ENCODE data around the gene CCDC187. TPM values are rescaled to one million over a fixed set of nuclear protein-coding genes. Genes with fewer than 3 reads are reported as not detected.
"Not testable (repeated sequence)": the region's sequence is repeated elsewhere in the genome, so short reads cannot be mapped to it uniquely, and the experiment has no call there.

The CCDC187 gene
- 0.41 TPM in 1 of 2 replicates, not detected in the other for total RNA-seq (2014; rRNA removed; shearing (Covaris generic); ENCODE audit: low replicate concordance)

- in situ Hi-C loops (cut with HindIII; ENCODE audit: low pct_unique_long_range_greater_than_20kb, low sequenced_read_pairs): no loop called here
- DNase-seq (ENCODE audit: low read depth): no peak
These were observed at the start of gene CCDC187 for GRCh38 chr9:136303825-136304416. CCDC187 (minus strand) TSS chr9:136304094; CDS start chr9:136303830, 264 bp downstream.

GRCh38 chr9:136353088-136353487, 49.2 kb upstream of the CCDC187 start:
- in situ Hi-C loops (cut with HindIII; ENCODE audit: low pct_unique_long_range_greater_than_20kb, low sequenced_read_pairs): no loop called here
- DNase-seq (ENCODE audit: low read depth): no peak

- in situ Hi-C loops (cut with HindIII; ENCODE audit: low pct_unique_long_range_greater_than_20kb, low sequenced_read_pairs): no loop called here
- no peak for DNase-seq (ENCODE audit: low read depth)
These were observed 48.8 kb upstream of the CCDC187 start for GRCh38 chr9:136352682-136353081.

GRCh38 chr9:136351868-136352267, 48.0 kb upstream of the CCDC187 start:
- in situ Hi-C loops (cut with HindIII; ENCODE audit: low pct_unique_long_range_greater_than_20kb, low sequenced_read_pairs): not testable (repeated sequence)

GRCh38 chr9:136351252-136351800, 47.4 kb upstream of the CCDC187 start:
- in situ Hi-C loops (cut with HindIII; ENCODE audit: low pct_unique_long_range_greater_than_20kb, low sequenced_read_pairs): no loop called here

More at GRCh38 chr9:136351868-136352267, 48.0 kb upstream of the CCDC187 start:
- not testable (repeated sequence) for DNase-seq (ENCODE audit: low read depth)

GRCh38 chr9:136349546-136349945, 45.7 kb upstream of the CCDC187 start:
- DNase-seq (ENCODE audit: low read depth): no peak
- in situ Hi-C loops (cut with HindIII; ENCODE audit: low pct_unique_long_range_greater_than_20kb, low sequenced_read_pairs): no loop called here

More at GRCh38 chr9:136351252-136351800, 47.4 kb upstream of the CCDC187 start:
- DNase-seq (ENCODE audit: low read depth): no peak

GRCh38 chr9:136348691-136349090, 44.8 kb upstream of the CCDC187 start:
- DNase-seq (ENCODE audit: low read depth): no peak

GRCh38 chr9:136347472-136348256, 43.8 kb upstream of the CCDC187 start:
- DNase-seq (ENCODE audit: low read depth): no peak
- in situ Hi-C loops (cut with HindIII; ENCODE audit: low pct_unique_long_range_greater_than_20kb, low sequenced_read_pairs): no loop called here

More at GRCh38 chr9:136348691-136349090, 44.8 kb upstream of the CCDC187 start:
- in situ Hi-C loops (cut with HindIII; ENCODE audit: low pct_unique_long_range_greater_than_20kb, low sequenced_read_pairs): no loop called here

- in situ Hi-C loops (cut with HindIII; ENCODE audit: low pct_unique_long_range_greater_than_20kb, low sequenced_read_pairs): no loop called here
- no peak for DNase-seq (ENCODE audit: low read depth)
These were observed 43.1 kb upstream of the CCDC187 start for GRCh38 chr9:136346927-136347465.

GRCh38 chr9:136346157-136346481, 42.2 kb upstream of the CCDC187 start:
- in situ Hi-C loops (cut with HindIII; ENCODE audit: low pct_unique_long_range_greater_than_20kb, low sequenced_read_pairs): no loop called here
- DNase-seq (ENCODE audit: low read depth): no peak

- in situ Hi-C loops (cut with HindIII; ENCODE audit: low pct_unique_long_range_greater_than_20kb, low sequenced_read_pairs): no loop called here
- DNase-seq (ENCODE audit: low read depth): peak; percentile 25
These were observed 41.6 kb upstream of the CCDC187 start for GRCh38 chr9:136345281-136346156.

GRCh38 chr9:136344544-136345280, 40.8 kb upstream of the CCDC187 start:
- no peak for DNase-seq (ENCODE audit: low read depth)
- in situ Hi-C loops (cut with HindIII; ENCODE audit: low pct_unique_long_range_greater_than_20kb, low sequenced_read_pairs): no loop called here

GRCh38 chr9:136343884-136344269, 40.0 kb upstream of the CCDC187 start:
- in situ Hi-C loops (cut with HindIII; ENCODE audit: low pct_unique_long_range_greater_than_20kb, low sequenced_read_pairs): no loop called here

GRCh38 chr9:136343121-136343883, 39.4 kb upstream of the CCDC187 start:
- in situ Hi-C loops (cut with HindIII; ENCODE audit: low pct_unique_long_range_greater_than_20kb, low sequenced_read_pairs): no loop called here

More at GRCh38 chr9:136343884-136344269, 40.0 kb upstream of the CCDC187 start:
- no peak for DNase-seq (ENCODE audit: low read depth)

GRCh38 chr9:136342181-136343120, 38.6 kb upstream of the CCDC187 start:
- in situ Hi-C loops (cut with HindIII; ENCODE audit: low pct_unique_long_range_greater_than_20kb, low sequenced_read_pairs): no loop called here
- DNase-seq (ENCODE audit: low read depth): no peak

More at GRCh38 chr9:136343121-136343883, 39.4 kb upstream of the CCDC187 start:
- no peak for DNase-seq (ENCODE audit: low read depth)

GRCh38 chr9:136341769-136342168, 37.9 kb upstream of the CCDC187 start:
- in situ Hi-C loops (cut with HindIII; ENCODE audit: low pct_unique_long_range_greater_than_20kb, low sequenced_read_pairs): no loop called here
- DNase-seq (ENCODE audit: low read depth): no peak

Data from Caki2 (cell line).